ENCODE results near the gene LGALS9B.
"Not testable (repeated sequence)": the region's sequence is repeated elsewhere in the genome, so short reads cannot be mapped to it uniquely, and the experiment has no call there.

- not testable (repeated sequence) for TF ChIP-seq SMC3 (IDR thresholded peaks at IDR 0.05; ENCODE audit: low read depth, low read length); RFX5 (IDR thresholded peaks at IDR 0.05; ENCODE audit: low read depth, low read length); USF2 (IDR thresholded peaks at IDR 0.05; ENCODE audit: low read depth, low read length); CTCF (conservative IDR thresholded peaks at IDR 0.05; ENCODE audit: low read depth, low read length); POLR2A (IDR thresholded peaks at IDR 0.05; ENCODE audit: low read depth, low read length); FOS (IDR thresholded peaks at IDR 0.05; ENCODE audit: low read depth, low read length); RAD21 (IDR thresholded peaks at IDR 0.05; ENCODE audit: low read length); RCOR1 (IDR thresholded peaks at IDR 0.05; ENCODE audit: insufficient replicate concordance, low read length); MAFK (IDR thresholded peaks at IDR 0.05; ENCODE audit: low read depth, low read length)
These were observed 340 bp downstream of the LGALS9B start for GRCh38 chr17:20466999-20467398.

Data from IMR-90 (cell line).